ENCODE data around the gene ACE2.

ACE2 gene

DNA sequence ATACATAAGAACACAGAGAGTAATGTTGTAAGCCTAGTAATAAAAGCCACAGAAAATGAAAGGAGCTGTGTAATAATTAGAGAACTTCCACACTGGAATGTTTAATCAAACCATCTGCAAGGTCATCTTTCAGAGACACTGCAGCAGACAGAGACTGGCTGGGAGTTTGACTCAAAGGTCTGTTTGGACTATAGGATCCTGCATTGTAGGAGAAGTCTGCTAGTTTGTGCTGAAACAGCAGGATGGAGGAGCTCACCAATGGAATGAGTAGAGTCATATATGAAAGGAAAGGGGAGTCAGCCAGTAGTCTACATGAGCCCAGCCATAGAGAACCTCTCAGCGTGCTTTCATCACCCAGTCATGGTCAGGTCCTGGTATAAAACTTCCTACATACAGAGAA, 4.5 kb upstream of the ACE2 start:
- Histone ChIP-seq H3K4me3 (ENCODE audit: insufficient read length, low read depth) (no peak overlapping the region), H3K9me3 (ENCODE audit: insufficient read depth, low read length) (no peaks in the 10 kb centered on the region), H3K36me3 (ENCODE audit: insufficient read depth, insufficient read length, low read length) (no peaks in the 10 kb centered on the region), H3K9ac (ENCODE audit: insufficient read length, low read depth) (no peak overlapping the region), H3K27me3 (ENCODE audit: insufficient read depth, insufficient read length) (no peaks in the 10 kb centered on the region), H3K4me1 (ENCODE audit: insufficient read depth, insufficient read length) (no peaks in the 10 kb centered on the region)
- DNase-seq (ENCODE audit: low read depth, low spot score), result no peak
- TF ChIP-seq SUZ12 (IDR thresholded peaks at IDR 0.05; ENCODE audit: extremely low read depth, insufficient read depth, insufficient read length), result no peak
- no peak for TF ChIP-seq YY1 (IDR thresholded peaks at IDR 0.05; ENCODE audit: insufficient read depth, insufficient read length)
- TF ChIP-seq ZNF274 (IDR thresholded peaks at IDR 0.05; ENCODE audit: low read depth, low read length), result no peak

DNA sequence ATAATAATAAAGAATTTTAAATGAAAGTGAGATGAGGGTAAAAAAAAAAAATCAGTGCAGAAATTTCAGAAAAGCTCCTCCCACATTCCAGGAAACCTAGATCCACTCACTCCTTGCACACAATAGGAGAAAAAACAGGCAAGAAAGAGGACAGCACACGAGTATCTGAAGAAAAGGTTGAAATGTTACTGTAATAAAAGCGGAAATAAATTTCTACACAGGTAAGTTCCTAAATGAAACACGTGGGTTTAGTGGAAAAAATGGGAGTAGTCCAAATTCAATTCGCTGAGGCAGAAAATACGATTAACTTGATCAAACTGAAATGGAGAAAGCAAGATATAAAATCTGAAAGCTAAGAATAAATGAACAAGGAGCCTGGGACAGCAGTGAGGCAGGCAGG, 2.0 kb upstream of the ACE2 start:
- no peak for DNase-seq (ENCODE audit: low read depth, low spot score)
- Histone ChIP-seq H3K4me1 (ENCODE audit: insufficient read depth, insufficient read length) (no peaks in the 10 kb centered on the region), H3K36me3 (ENCODE audit: insufficient read depth, insufficient read length, low read length) (no peaks in the 10 kb centered on the region), H3K4me3 (ENCODE audit: insufficient read length, low read depth) (no peak overlapping the region), H3K9me3 (ENCODE audit: insufficient read depth, low read length) (no peaks in the 10 kb centered on the region), H3K9ac (ENCODE audit: insufficient read length, low read depth) (no peak overlapping the region), H3K27me3 (ENCODE audit: insufficient read depth, insufficient read length) (no peaks in the 10 kb centered on the region)
- TF ChIP-seq SUZ12 (IDR thresholded peaks at IDR 0.05; ENCODE audit: extremely low read depth, insufficient read depth, insufficient read length) (no peak), ZNF274 (IDR thresholded peaks at IDR 0.05; ENCODE audit: low read depth, low read length) (no peak), YY1 (IDR thresholded peaks at IDR 0.05; ENCODE audit: insufficient read depth, insufficient read length) (no peak)

DNA sequence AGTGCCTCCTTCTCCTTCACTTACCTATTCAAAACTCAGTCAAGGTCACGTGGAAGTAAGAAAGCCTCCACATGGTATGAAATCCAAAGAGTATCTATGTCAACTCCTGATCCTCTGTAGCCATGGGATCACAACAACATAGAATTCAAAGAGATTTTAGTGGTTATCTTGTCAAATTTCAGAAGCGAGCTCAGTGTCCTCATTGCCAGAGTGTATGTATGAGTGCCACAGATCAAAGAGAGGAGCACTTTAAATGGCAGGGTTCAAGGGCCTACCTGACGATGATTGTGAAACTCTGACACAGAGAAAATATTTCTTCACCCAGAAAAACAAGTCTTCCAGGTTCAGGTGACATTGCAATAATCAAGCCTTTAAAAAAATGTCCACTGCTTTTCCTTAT, 1.2 kb upstream of the ACE2 start:
- TF ChIP-seq SUZ12 (IDR thresholded peaks at IDR 0.05; ENCODE audit: extremely low read depth, insufficient read depth, insufficient read length) (no peak), YY1 (IDR thresholded peaks at IDR 0.05; ENCODE audit: insufficient read depth, insufficient read length) (no peak), ZNF274 (IDR thresholded peaks at IDR 0.05; ENCODE audit: low read depth, low read length) (no peak)
- Histone ChIP-seq H3K27me3 (ENCODE audit: insufficient read depth, insufficient read length) (no peaks in the 10 kb centered on the region), H3K9ac (ENCODE audit: insufficient read length, low read depth) (no peak overlapping the region), H3K36me3 (ENCODE audit: insufficient read depth, insufficient read length, low read length) (no peaks in the 10 kb centered on the region), H3K9me3 (ENCODE audit: insufficient read depth, low read length) (no peaks in the 10 kb centered on the region), H3K4me3 (ENCODE audit: insufficient read length, low read depth) (no peak overlapping the region), H3K4me1 (ENCODE audit: insufficient read depth, insufficient read length) (no peaks in the 10 kb centered on the region)
- no peak for DNase-seq (ENCODE audit: low read depth, low spot score)

- DNase-seq (ENCODE audit: low read depth, low spot score), result no peak
- Histone ChIP-seq H3K4me1 (ENCODE audit: insufficient read depth, insufficient read length) (no peaks in the 10 kb centered on the region), H3K9me3 (ENCODE audit: insufficient read depth, low read length) (no peaks in the 10 kb centered on the region), H3K4me3 (ENCODE audit: insufficient read length, low read depth) (no peak overlapping the region), H3K27me3 (ENCODE audit: insufficient read depth, insufficient read length) (no peaks in the 10 kb centered on the region), H3K36me3 (ENCODE audit: insufficient read depth, insufficient read length, low read length) (no peaks in the 10 kb centered on the region), H3K9ac (ENCODE audit: insufficient read length, low read depth) (no peak overlapping the region)
- TF ChIP-seq ZNF274 (IDR thresholded peaks at IDR 0.05; ENCODE audit: low read depth, low read length), result no peak
- no peak for TF ChIP-seq SUZ12 (IDR thresholded peaks at IDR 0.05; ENCODE audit: extremely low read depth, insufficient read depth, insufficient read length)
- no peak for TF ChIP-seq YY1 (IDR thresholded peaks at IDR 0.05; ENCODE audit: insufficient read depth, insufficient read length)
Measured at GRCh38 chrX:15600049-15600448, 711 bp downstream of the ACE2 start.

GRCh38 chrX:15599461-15599860, 1.3 kb downstream of the ACE2 start:
- DNase-seq (ENCODE audit: low read depth, low spot score), result no peak
- H3K27me3 ChIP-seq (ENCODE audit: insufficient read depth, insufficient read length), result no peaks in the 10 kb centered on the region
- H3K9me3 ChIP-seq (ENCODE audit: insufficient read depth, low read length), result no peaks in the 10 kb centered on the region
- no peaks in the 10 kb centered on the region for H3K36me3 ChIP-seq (ENCODE audit: insufficient read depth, insufficient read length, low read length)
- H3K9ac ChIP-seq (ENCODE audit: insufficient read length, low read depth), result no peak overlapping the region
- H3K4me1 ChIP-seq (ENCODE audit: insufficient read depth, insufficient read length), result no peaks in the 10 kb centered on the region
- TF ChIP-seq ZNF274 (IDR thresholded peaks at IDR 0.05; ENCODE audit: low read depth, low read length) (no peak), SUZ12 (IDR thresholded peaks at IDR 0.05; ENCODE audit: extremely low read depth, insufficient read depth, insufficient read length) (no peak), YY1 (IDR thresholded peaks at IDR 0.05; ENCODE audit: insufficient read depth, insufficient read length) (no peak)
- no peak overlapping the region for H3K4me3 ChIP-seq (ENCODE audit: insufficient read length, low read depth)

DNA sequence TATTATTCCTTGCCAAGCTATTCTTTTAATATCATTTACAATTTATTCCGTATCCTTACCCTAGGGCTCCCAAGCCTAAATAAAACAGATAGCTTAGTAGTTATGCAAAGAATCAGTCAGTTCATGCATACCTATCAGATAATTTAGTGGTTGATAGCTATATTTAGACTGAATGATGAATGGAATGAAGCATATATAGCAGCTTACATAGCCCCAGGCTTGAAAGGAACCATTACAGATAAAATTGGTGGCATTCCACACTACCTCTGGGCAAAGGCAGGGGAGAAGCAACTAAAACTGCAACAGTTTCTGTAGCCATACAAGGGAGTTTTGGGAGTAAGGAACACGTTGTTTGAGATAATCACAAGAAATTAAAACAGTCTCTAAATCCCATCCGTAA, 2.7 kb downstream of the ACE2 start:
- H3K36me3 ChIP-seq (ENCODE audit: insufficient read depth, insufficient read length, low read length), result no peaks in the 10 kb centered on the region
- no peak overlapping the region for H3K9ac ChIP-seq (ENCODE audit: insufficient read length, low read depth)
- no peak for DNase-seq (ENCODE audit: low read depth, low spot score)
- H3K9me3 ChIP-seq (ENCODE audit: insufficient read depth, low read length), result no peaks in the 10 kb centered on the region
- H3K4me3 ChIP-seq (ENCODE audit: insufficient read length, low read depth), result no peak overlapping the region
- no peaks in the 10 kb centered on the region for H3K4me1 ChIP-seq (ENCODE audit: insufficient read depth, insufficient read length)
- TF ChIP-seq ZNF274 (IDR thresholded peaks at IDR 0.05; ENCODE audit: low read depth, low read length) (no peak), YY1 (IDR thresholded peaks at IDR 0.05; ENCODE audit: insufficient read depth, insufficient read length) (no peak), SUZ12 (IDR thresholded peaks at IDR 0.05; ENCODE audit: extremely low read depth, insufficient read depth, insufficient read length) (no peak)
- H3K27me3 ChIP-seq (ENCODE audit: insufficient read depth, insufficient read length), result no peaks in the 10 kb centered on the region

GRCh38 chrX:15594371-15594770, 6.4 kb downstream of the ACE2 start:
- H3K36me3 ChIP-seq (ENCODE audit: insufficient read depth, insufficient read length, low read length), result no peaks in the 10 kb centered on the region
- H3K4me3 ChIP-seq (ENCODE audit: insufficient read length, low read depth), result no peak overlapping the region
- no peaks in the 10 kb centered on the region for H3K27me3 ChIP-seq (ENCODE audit: insufficient read depth, insufficient read length)
- no peak for DNase-seq (ENCODE audit: low read depth, low spot score)
- no peaks in the 10 kb centered on the region for H3K4me1 ChIP-seq (ENCODE audit: insufficient read depth, insufficient read length)
- H3K9ac ChIP-seq (ENCODE audit: insufficient read length, low read depth), result no peak overlapping the region
- TF ChIP-seq YY1 (IDR thresholded peaks at IDR 0.05; ENCODE audit: insufficient read depth, insufficient read length), result no peak
- no peak for TF ChIP-seq SUZ12 (IDR thresholded peaks at IDR 0.05; ENCODE audit: extremely low read depth, insufficient read depth, insufficient read length)
- TF ChIP-seq ZNF274 (IDR thresholded peaks at IDR 0.05; ENCODE audit: low read depth, low read length), result no peak
- no peaks in the 10 kb centered on the region for H3K9me3 ChIP-seq (ENCODE audit: insufficient read depth, low read length)

Data from NT2/D1 (cell line).